CD14-positive monocyte (primary cell): ENCODE data around the gene LYVE1. TPM values are rescaled to one million over a fixed set of nuclear protein-coding genes. Genes with fewer than 3 reads are reported as not detected.
A peak's percentile ranks its signal among the peaks of the same experiment; 100 is the strongest.

Experiments used
- DNase-seq, 3 donors: peaks; one replicate each; pipeline ENCODE4 v3.0.0-alpha.2; 2011 to 2022
- H2AFZ ChIP-seq: 2 replicates; pipeline ENCODE4 v1.6.0; 2012; ENCODE audit warnings: mild to moderate bottlenecking, low read depth, low read length, inconsistent platforms; ENCODE audit not compliant: insufficient read depth, poor library complexity, severe bottlenecking
- H3K27ac ChIP-seq, 2 donors: 1 replicate in 1 of 2; 2 replicates in 1 of 2; pipeline ENCODE4 v1.5.1; 2012 to 2013; ENCODE audit warnings: low read length in 2 of 2, control low read depth in 1 of 2, inconsistent platforms in 1 of 2, low read depth in 1 of 2, mild to moderate bottlenecking in 1 of 2
- H3K27me3 ChIP-seq, 2 donors: one replicate each; pipeline versions ENCODE4 v1.6.0 to v1.6.1; 2011 to 2013; ENCODE audit warnings: low read length in 2 of 2; ENCODE audit not compliant: control insufficient read depth in 2 of 2, insufficient read depth in 2 of 2
- H3K36me3 ChIP-seq, 2 donors: replicated peaks in 1 of 2; 1 replicate in 1 of 2; 2 replicates in 1 of 2; pipeline versions ENCODE4 v1.5.1 to v1.6.1; 2012 to 2013; ENCODE audit warnings: low read length in 2 of 2, control low read depth in 1 of 2, inconsistent platforms in 1 of 2, mild to moderate bottlenecking in 1 of 2; ENCODE audit not compliant: insufficient read depth in 2 of 2, control insufficient read depth in 1 of 2
- H3K4me1 ChIP-seq, 2 donors: 1 replicate in 1 of 2; 2 replicates in 1 of 2; pipeline versions ENCODE4 v1.5.1 to v1.6.1; 2012 to 2013; ENCODE audit warnings: low read length in 2 of 2, control low read depth in 1 of 2, inconsistent platforms in 1 of 2, mild to moderate bottlenecking in 1 of 2, moderate library complexity in 1 of 2; ENCODE audit not compliant: insufficient read depth in 2 of 2, control insufficient read depth in 1 of 2
- H3K4me2 ChIP-seq: replicated peaks from 2 replicates; pipeline ENCODE3; 2012; ENCODE audit warnings: low read length, moderate library complexity, mild to moderate bottlenecking; ENCODE audit not compliant: poor library complexity, severe bottlenecking; ENCODE audit errors: extremely low read depth
- H3K4me3 ChIP-seq, 3 experiments: fragments of 200-600 bp in 1 of 3; sonication (generic) in 1 of 3; replicated peaks in 1 of 3; 1 replicate in 2 of 3; 2 replicates in 1 of 3; pipeline ENCODE4 v1.5.1; 2011 to 2013; ENCODE audit warnings: low read length in 3 of 3, mild to moderate bottlenecking in 3 of 3, control low read depth in 2 of 3, low read depth in 2 of 3, inconsistent platforms in 1 of 3, moderate library complexity in 1 of 3
- H3K79me2 ChIP-seq: 2 replicates; pipeline ENCODE4 v1.6.0; 2012; ENCODE audit warnings: mild to moderate bottlenecking, control low read depth, inconsistent platforms, low read length, moderate library complexity; ENCODE audit not compliant: insufficient read depth
- H3K9ac ChIP-seq: 2 replicates; pipeline ENCODE4 v1.6.0; 2017; ENCODE audit warnings: low read length, mild to moderate bottlenecking; ENCODE audit not compliant: insufficient read depth, poor library complexity, severe bottlenecking
- H3K9me3 ChIP-seq, 2 donors: replicated peaks in 1 of 2; 1 replicate in 1 of 2; 2 replicates in 1 of 2; pipeline versions ENCODE4 v1.5.1 to v1.6.1; 2012 to 2013; ENCODE audit warnings: low read length in 2 of 2, control low read depth in 1 of 2; ENCODE audit not compliant: control insufficient read depth in 1 of 2, insufficient read depth in 1 of 2
- H4K20me1 ChIP-seq: 2 replicates; pipeline ENCODE4 v1.6.0; 2012; ENCODE audit warnings: mild to moderate bottlenecking, low read length, control low read depth, moderate library complexity; ENCODE audit not compliant: insufficient read depth
- H3K27ac Mint-ChIP-seq, 7 donors: one replicate each; pipeline ENCODE4 v1.8.0; 2020; ENCODE audit warnings: mild to moderate bottlenecking in 7 of 7, mixed read lengths in 7 of 7, moderate library complexity in 6 of 7, inconsistent platforms in 2 of 7
- H3K27me3 Mint-ChIP-seq, 3 donors: one replicate each; pipeline ENCODE4 v1.8.0; 2021 to 2022; ENCODE audit warnings: low read depth in 3 of 3, mild to moderate bottlenecking in 3 of 3, mixed read lengths in 3 of 3, moderate library complexity in 3 of 3, inconsistent platforms in 1 of 3
- H3K36me3 Mint-ChIP-seq, 2 donors: one replicate each; pipeline ENCODE4 v1.8.0; 2020; ENCODE audit warnings: mixed read lengths in 2 of 2, inconsistent platforms in 1 of 2, mild to moderate bottlenecking in 1 of 2
- H3K4me1 Mint-ChIP-seq: one replicate; pipeline ENCODE4 v1.8.0; 2020; ENCODE audit warnings: mild to moderate bottlenecking, mixed read lengths
- H3K4me3 Mint-ChIP-seq, 2 donors: one replicate each; pipeline ENCODE4 v1.8.0; 2020; ENCODE audit warnings: mild to moderate bottlenecking in 2 of 2, mixed read lengths in 2 of 2, moderate library complexity in 1 of 2
- H3K9me3 Mint-ChIP-seq, 7 donors: one replicate each; pipeline ENCODE4 v1.8.0; 2020 to 2022; ENCODE audit warnings: mixed read lengths in 7 of 7, mild to moderate bottlenecking in 6 of 7, moderate library complexity in 6 of 7, inconsistent platforms in 2 of 7
- CTCF ChIP-seq: fragments of 200-600 bp; IDR thresholded peaks from one replicate; pipeline ENCODE4 v1.8.0; 2022; ENCODE audit warnings: antibody characterized with exemption, mild to moderate bottlenecking
- WGBS: methylation state at CpG from one replicate; pipeline ENCODE4 v1.1.5; 2013; ENCODE audit warnings: missing lambda C conversion rate; ENCODE audit not compliant: insufficient coverage; 5-methylcytosine and 5-hydroxymethylcytosine counted together
- intact Hi-C, 2 donors: fragments of 100-400 bp; cut with micrococcal nuclease; formaldehyde crosslinking; loops; one replicate each; pipeline versions ENCODE4 v1.15.0 to v1.15.1; 2023
- polyA plus RNA-seq, 3 donors: library from polyadenylated mRNA; depleted of rRNA in 1 of 3; unstranded in 2 of 3; stranded (reverse) in 1 of 3; fragments of 300-500 nt in 2 of 3; fragments of >200 nt in 1 of 3; fragmentation: Illumina TruSeq in 2 of 3; gene quantifications; 1 replicate in 2 of 3; 2 replicates in 1 of 3; pipeline ENCODE4 v1.2.3, GENCODE V29; 2012 to 2021

The LYVE1 gene
- polyA plus RNA-seq, 3 donors = 0.07 to 0.31 TPM; not detected in 1

DNA sequence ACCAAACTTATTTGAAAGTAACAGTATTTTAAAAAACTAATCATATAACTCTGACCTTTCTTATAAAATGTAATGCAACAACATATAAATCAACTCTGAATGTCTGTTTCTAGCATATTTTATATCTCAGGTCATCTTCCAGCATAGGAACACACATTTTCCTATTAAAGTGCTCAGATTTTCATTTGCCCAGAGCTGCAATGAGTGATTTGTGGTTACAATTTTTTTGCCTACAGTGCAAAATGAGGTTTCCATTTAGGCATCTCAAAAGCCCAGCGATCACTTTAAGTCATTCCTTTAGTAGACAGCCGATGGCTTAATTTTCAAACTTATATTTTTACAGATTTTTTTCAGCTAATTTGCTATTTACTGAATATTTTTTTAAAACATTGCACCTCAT, 1.0 kb downstream of the LYVE1 start:
- no peaks in the 10 kb centered on the region for H3K79me2 ChIP-seq
- H2AFZ ChIP-seq = no peak overlapping the region
- Mint-ChIP-seq H3K27ac (no peak overlapping the region), H3K4me3 (no peak overlapping the region), H3K36me3 (no peaks in the 10 kb centered on the region), H3K27me3 (peaks cover 0 to 6% (median 2%) of the 10 kb centered on the region in 3 donors), H3K9me3 (peaks cover 0 to 3% (median 2%) of the 10 kb centered on the region in 7 donors), H3K4me1 (peaks cover 28% of the 10 kb centered on the region)
- no peaks in the 10 kb centered on the region for H3K9me3 ChIP-seq
- TF ChIP-seq CTCF = no peak
- H4K20me1 ChIP-seq = no peaks in the 10 kb centered on the region
- H3K27me3 ChIP-seq = no peaks in the 10 kb centered on the region
- DNase-seq = no peak
- peaks cover 18 to 27% of the 10 kb centered on the region in 2 donors for H3K4me1 ChIP-seq
- no peak overlapping the region for H3K27ac ChIP-seq
- H3K9ac ChIP-seq = no peak overlapping the region
- H3K36me3 ChIP-seq = no peaks in the 10 kb centered on the region
- no peak overlapping the region for H3K4me3 ChIP-seq
- WGBS = no CpG with 5 or more reads among the region's 2 CpGs
- intact Hi-C loops = no loop called here
- no peak overlapping the region for H3K4me2 ChIP-seq

- DNase-seq = no peak
- H3K4me2 ChIP-seq = no peak overlapping the region
- no peaks in the 10 kb centered on the region for H4K20me1 ChIP-seq
- peaks cover 0 to 3% (median 2%) of the 10 kb centered on the region in 7 donors for H3K9me3 Mint-ChIP-seq
- H3K9me3 ChIP-seq = no peaks in the 10 kb centered on the region
- H3K27me3 ChIP-seq = no peaks in the 10 kb centered on the region
- no peak overlapping the region for H3K4me3 Mint-ChIP-seq
- no peak overlapping the region for H3K4me3 ChIP-seq
- H3K4me1 ChIP-seq = peaks cover 18 to 27% of the 10 kb centered on the region in 2 donors
- H3K27ac ChIP-seq = no peak overlapping the region
- peaks cover 0 to 5% (median 2%) of the 10 kb centered on the region in 3 donors for H3K27me3 Mint-ChIP-seq
- peaks cover 27% of the 10 kb centered on the region for H3K4me1 Mint-ChIP-seq
- H3K9ac ChIP-seq = no peak overlapping the region
- H3K36me3 Mint-ChIP-seq = no peaks in the 10 kb centered on the region
- H3K79me2 ChIP-seq = no peaks in the 10 kb centered on the region
- no peak overlapping the region for H2AFZ ChIP-seq
- 83% methylated on average over 2 of the region's 6 CpGs for WGBS
- no peak for TF ChIP-seq CTCF
- intact Hi-C loops = no loop called here
- H3K27ac Mint-ChIP-seq = peak overlapping the region in 4 of 7 donors; percentile 7 to 48 (median 29)
- no peaks in the 10 kb centered on the region for H3K36me3 ChIP-seq
Measured at GRCh38 chr11:10566257-10566957, 2.1 kb downstream of the LYVE1 start.
